HCT116 (cell line): Measurements from ENCODE around the gene ARHGEF37. TPM values are rescaled to one million over a fixed set of nuclear protein-coding genes. Genes with fewer than 3 reads are reported as not detected.

ENCODE experiments used
- ATAC-seq: fragments of 200-7000 bp; cut with Tn5 transposase; 2 replicates; pipeline ENCODE4 v1.9.1; 2020; ENCODE audit warnings: mild to moderate bottlenecking, moderate library complexity
- BruUV-seq: library from RNA; stranded (reverse); fragments of 400-500 nt; replicated peaks from 2 replicates; lab custom pipeline; 2021; lab: Mats Ljungman, UMichigan
- CTCF ChIA-PET: fragments of 300-600 bp; sonication (Branson Sonifier 250); formaldehyde crosslinking; loops from one replicate; lab custom pipeline; 2021; ENCODE audit warnings: antibody characterized with exemption; lab: Charles Lee
- POLR2A ChIA-PET: fragments of 300-600, 350-600 bp; sonication (Branson Sonifier 250); formaldehyde crosslinking; loops from one replicate; lab custom pipeline; 2021; ENCODE audit warnings: antibody characterized with exemption; lab: Charles Lee
- RAD21 ChIA-PET, 2 experiments: fragments of 300-600 bp; sonication (Branson Sonifier 250); formaldehyde crosslinking; loops; one replicate each; lab custom pipeline; 2023; ENCODE audit warnings: low total read pairs in 2 of 2; ENCODE audit not compliant: uncharacterized antibody in 2 of 2, unreplicated experiment in 2 of 2, low non-redundant PET in 1 of 2; lab: Charles Lee
- DNase-seq: peaks from one replicate; pipeline ENCODE4 v3.0.0-alpha.2; 2010; ENCODE audit warnings: low read depth, low spot score
- H2AFZ ChIP-seq: fragments of 200-600 bp; shearing (Covaris generic), sonication (generic); 2 replicates; pipeline ENCODE4 v1.6.1; 2017; ENCODE audit warnings: low read depth, mixed run types, mixed read lengths, antibody characterized with exemption, low read length; ENCODE audit not compliant: poor library complexity, severe bottlenecking
- H3K27ac ChIP-seq: 2 replicates; pipeline ENCODE4 v1.5.1; 2012; ENCODE audit warnings: low read depth, low read length
- H3K27me3 ChIP-seq: fragments of 200-600 bp; sonication (generic); 2 replicates; pipeline ENCODE4 v1.6.1; 2016; ENCODE audit warnings: mixed run types, low read length, mixed read lengths; ENCODE audit not compliant: insufficient read depth
- H3K36me3 ChIP-seq, 2 experiments: fragments of 200-500 bp in 1 of 2; fragments of 200-600 bp in 1 of 2; sonication (Bioruptor generic) in 1 of 2; sonication (generic) in 1 of 2; 2 replicates each; pipeline versions ENCODE4 v1.5.1 to v1.6.1; 2014 to 2016; ENCODE audit warnings: low read length in 2 of 2, inconsistent platforms in 1 of 2, mixed read lengths in 1 of 2, mixed run types in 1 of 2; ENCODE audit not compliant: insufficient read depth in 2 of 2, control insufficient read depth in 1 of 2
- H3K4me1 ChIP-seq, 2 experiments: fragments of 200-600 bp in 1 of 2; sonication (generic) in 1 of 2; 2 replicates each; pipeline versions ENCODE4 v1.5.1 to v1.6.1; 2012 to 2017; ENCODE audit warnings: low read length in 2 of 2, inconsistent platforms in 1 of 2, mild to moderate bottlenecking in 1 of 2, mixed read lengths in 1 of 2, mixed run types in 1 of 2, moderate library complexity in 1 of 2; ENCODE audit not compliant: insufficient read depth in 2 of 2, control insufficient read depth in 1 of 2
- H3K4me2 ChIP-seq: fragments of 200-600 bp; sonication (generic); 2 replicates; pipeline ENCODE4 v1.6.1; 2017; ENCODE audit warnings: mixed run types, low read length, mixed read lengths
- H3K4me3 ChIP-seq, 2 experiments: fragments of 200-600 bp in 1 of 2; sonication (generic) in 1 of 2; replicated peaks in 1 of 2; 2 replicates each; pipeline ENCODE4 v1.5.1; 2011 to 2016; ENCODE audit warnings: low read length in 2 of 2, control low read depth in 1 of 2, low read depth in 1 of 2, mild to moderate bottlenecking in 1 of 2, mixed read lengths in 1 of 2, mixed run types in 1 of 2
- H3K79me2 ChIP-seq: fragments of 200-600 bp; sonication (generic); 2 replicates; pipeline ENCODE4 v1.6.1; 2017; ENCODE audit warnings: mild to moderate bottlenecking, mixed run types, low read length, moderate library complexity, mixed read lengths; ENCODE audit not compliant: insufficient read depth
- H3K9ac ChIP-seq: fragments of 200-600 bp; sonication (generic); 2 replicates; pipeline ENCODE4 v1.6.1; 2016; ENCODE audit warnings: low read length, mixed read lengths
- H3K9me2 ChIP-seq: fragments of 200-600 bp; sonication (generic), shearing (Covaris generic); 2 replicates; pipeline ENCODE4 v1.6.1; 2017; ENCODE audit warnings: mixed run types, mild to moderate bottlenecking, moderate library complexity; ENCODE audit not compliant: insufficient read depth
- H3K9me3 ChIP-seq, 2 experiments: fragments of 200-500 bp in 1 of 2; fragments of 200-600 bp in 1 of 2; sonication (Bioruptor generic) in 1 of 2; sonication (generic) in 1 of 2; 2 replicates each; pipeline ENCODE4 v1.6.1; 2014 to 2017; ENCODE audit warnings: low read length in 2 of 2, mixed read lengths in 2 of 2, inconsistent platforms in 1 of 2, low read depth in 1 of 2, mild to moderate bottlenecking in 1 of 2, mixed run types in 1 of 2, moderate library complexity in 1 of 2; ENCODE audit not compliant: control insufficient read depth in 1 of 2, insufficient read depth in 1 of 2
- H4K20me1 ChIP-seq: fragments of 200-600 bp; sonication (generic), shearing (Covaris generic); 2 replicates; pipeline ENCODE4 v1.6.1; 2017; ENCODE audit warnings: mixed run types, mild to moderate bottlenecking, moderate library complexity; ENCODE audit not compliant: insufficient read depth
- CBX3 ChIP-seq: IDR thresholded peaks from 2 replicates; pipeline ENCODE4 v1.6.1; 2012; ENCODE audit warnings: low read depth
- CTCF ChIP-seq, 3 experiments: fragments of 200-600 bp in 1 of 3; sonication (generic) in 1 of 3; IDR thresholded peaks in 2 of 3; conservative IDR thresholded peaks in 1 of 3; 2 replicates each; pipeline ENCODE4 v1.5.1; 2012 to 2017; ENCODE audit warnings: low read depth in 2 of 3, low read length in 2 of 3, antibody characterized with exemption in 1 of 3, borderline replicate concordance in 1 of 3, control low read depth in 1 of 3, mild to moderate bottlenecking in 1 of 3, mixed read lengths in 1 of 3, mixed run types in 1 of 3, moderate library complexity in 1 of 3; ENCODE audit not compliant: insufficient read depth in 1 of 3
- ELF1 ChIP-seq: IDR thresholded peaks from 2 replicates; pipeline ENCODE4 v1.6.1; 2012; ENCODE audit warnings: low read depth, borderline replicate concordance
- EZH2 ChIP-seq: fragments of 200-600 bp; sonication (generic); IDR thresholded peaks from 2 replicates; pipeline ENCODE4 v1.6.1; 2017; ENCODE audit warnings: antibody characterized with exemption, mixed run types
- EZH2phosphoT487 ChIP-seq: fragments of 200-600 bp; IDR thresholded peaks from 2 replicates; pipeline ENCODE4 v1.6.1; 2018; ENCODE audit warnings: antibody characterized with exemption, borderline replicate concordance
- FOSL1 ChIP-seq: IDR thresholded peaks from 2 replicates; pipeline ENCODE4 v1.6.1; 2012; ENCODE audit warnings: low read depth
- JUND ChIP-seq: IDR thresholded peaks from 2 replicates; pipeline ENCODE4 v1.6.1; 2012
- POLR2A ChIP-seq: IDR thresholded peaks from 2 replicates; pipeline ENCODE4 v1.7.0; 2011; ENCODE audit warnings: borderline replicate concordance; ENCODE audit not compliant: insufficient read depth, insufficient read length; ENCODE audit errors: extremely low read depth
- POLR2AphosphoS5 ChIP-seq: IDR thresholded peaks from 2 replicates; pipeline ENCODE4 v1.6.1; 2011; ENCODE audit warnings: mild to moderate bottlenecking, low read depth, low read length, moderate library complexity
- RAD21 ChIP-seq: IDR thresholded peaks from 2 replicates; pipeline ENCODE4 v1.6.1; 2012; ENCODE audit warnings: low read depth, mild to moderate bottlenecking
- REST ChIP-seq: IDR thresholded peaks from 2 replicates; pipeline ENCODE4 v1.6.1; 2012; ENCODE audit warnings: low read depth
- SIN3A ChIP-seq: IDR thresholded peaks from 2 replicates; pipeline ENCODE4 v1.6.1; 2012; ENCODE audit warnings: low read depth
- SP1 ChIP-seq: IDR thresholded peaks from 2 replicates; pipeline ENCODE4 v1.6.1; 2012; ENCODE audit warnings: low read depth
- TCF7L2 ChIP-seq: IDR thresholded peaks from 2 replicates; pipeline ENCODE4 v1.7.0; 2011; ENCODE audit warnings: borderline replicate concordance, inconsistent platforms; ENCODE audit not compliant: insufficient read depth, insufficient read length; ENCODE audit errors: extremely low read depth
- ZBTB33 ChIP-seq: IDR thresholded peaks from 2 replicates; pipeline ENCODE4 v1.6.1; 2011; ENCODE audit warnings: mild to moderate bottlenecking, low read length, moderate library complexity; ENCODE audit not compliant: insufficient replicate concordance; ENCODE audit errors: extremely low read depth
- ZFX ChIP-seq: fragments of 450-650 bp; IDR thresholded peaks from 2 replicates; pipeline ENCODE4 v1.6.1; 2017
- ZNF274 ChIP-seq: fragments of 200-500 bp; sonication (Bioruptor generic); IDR thresholded peaks from 2 replicates; pipeline ENCODE4 v1.6.1; 2014; ENCODE audit warnings: mild to moderate bottlenecking, low read depth, low read length, inconsistent platforms
- intact Hi-C: fragments of 100-400 bp; cut with micrococcal nuclease; formaldehyde crosslinking; loops from 2 replicates; pipeline ENCODE4 v1.10.0; 2022
- total RNA-seq: library from RNA; stranded (reverse); gene quantifications from one replicate; pipeline ENCODE4 v1.2.1, GENCODE V29; 2021; ENCODE audit not compliant: unreplicated experiment
- TF ChIP-seq, protein P1 (sequence below): IDR thresholded peaks from 2 replicates; pipeline ENCODE4 v1.6.1; 2012

Gene ARHGEF37
- total RNA-seq, 1 experiment from 2014 or later: 7.0 TPM

- Histone ChIP-seq H3K9me3 (no peaks in the 10 kb centered on the region), H3K9me2 (no peaks in the 10 kb centered on the region), H3K27me3 (no peaks in the 10 kb centered on the region), H4K20me1 (peaks cover 12% of the 10 kb centered on the region), H3K9ac (no peak overlapping the region), H3K4me2 (no peak overlapping the region), H2AFZ (no peak overlapping the region), H3K4me1 (peaks cover under 1 to 11% of the 10 kb centered on the region in 2 experiments; a peak in 3 of 4 replicates), H3K27ac (no peak overlapping the region), H3K79me2 (peaks cover 97% of the 10 kb centered on the region), H3K4me3 (no peak overlapping the region), H3K36me3 (peaks cover 26 to 44% of the 10 kb centered on the region in 2 experiments; a peak in 3 of 4 replicates)
- TF ChIP-seq TCF7L2: no peak
- TF ChIP-seq FOSL1: no peak
- TF ChIP-seq SP1: no peak
- TF ChIP-seq EZH2phosphoT487: no peak
- TF ChIP-seq, protein P1, sequence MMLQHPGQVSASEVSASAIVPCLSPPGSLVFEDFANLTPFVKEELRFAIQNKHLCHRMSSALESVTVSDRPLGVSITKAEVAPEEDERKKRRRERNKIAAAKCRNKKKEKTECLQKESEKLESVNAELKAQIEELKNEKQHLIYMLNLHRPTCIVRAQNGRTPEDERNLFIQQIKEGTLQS: no peak
- TF ChIP-seq CBX3: no peak
- TF ChIP-seq SIN3A: no peak
- no peak for TF ChIP-seq POLR2AphosphoS5
- no peak for TF ChIP-seq ZNF274
- TF ChIP-seq ZBTB33: no peak
- no peak for TF ChIP-seq ELF1
- TF ChIP-seq JUND: no peak
- no peak for TF ChIP-seq CTCF (IDR thresholded peaks at IDR 0.05 in 2 of 3, conservative IDR thresholded peaks at IDR 0.05 in 1 of 3; ENCODE audit: borderline replicate concordance in 1 of 3, insufficient read depth in 1 of 3, low read depth in 2 of 3, low read length in 2 of 3)
- no peak for TF ChIP-seq RAD21
- TF ChIP-seq EZH2: no peak
- no peak for TF ChIP-seq REST
- TF ChIP-seq POLR2A: no peak
- no peak for TF ChIP-seq ZFX
- BruUV-seq: no TSS peak
- intact Hi-C loops: no loop called here
- no peak for ATAC-seq
- ChIA-PET RAD21 (interaction anchor here in 1 of 2 experiments (0.7 kb wide), 1 partner anchor 68 kb away, joined by 3 read pairs; no protein-coding TSS in a partner anchor), CTCF (no interaction called here), POLR2A (no interaction called here)
- DNase-seq: no peak
Observed at GRCh38 chr5:149541893-149542292, 39.4 kb upstream of the ARHGEF37 start.
